Ecto neural progenitor cell (in vitro differentiated cells): ENCODE measurements around the gene C12orf57.

Source experiments
- DNase-seq: peaks from one replicate; pipeline ENCODE4 v3.0.0-alpha.2; 2018; ENCODE audit warnings: low spot score

C12orf57 gene

GRCh38 chr12:6965026-6965661, 21.3 kb downstream of the C12orf57 start:
- DNase-seq = peak; percentile 93

DNA sequence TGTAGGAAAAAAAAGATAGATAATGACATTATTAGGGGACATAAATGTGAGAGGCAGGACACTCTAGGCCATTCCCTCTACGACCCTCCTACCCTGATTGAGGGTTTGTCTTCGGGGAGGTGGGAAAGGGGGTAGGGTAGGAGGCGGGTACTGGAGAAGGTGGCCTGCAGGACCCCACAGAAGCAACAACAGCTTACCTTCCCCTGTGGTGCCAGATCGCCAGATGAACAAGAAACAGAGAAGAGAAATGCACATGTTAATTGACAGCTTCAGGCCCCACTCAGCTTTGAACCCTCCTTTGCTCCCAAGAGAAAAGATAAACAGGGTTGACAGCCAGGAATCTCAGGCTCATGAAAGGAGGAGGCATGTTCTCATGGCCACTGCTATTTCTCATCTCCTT, 21.9 kb downstream of the C12orf57 start:
- peak; percentile 32 for DNase-seq

DNA sequence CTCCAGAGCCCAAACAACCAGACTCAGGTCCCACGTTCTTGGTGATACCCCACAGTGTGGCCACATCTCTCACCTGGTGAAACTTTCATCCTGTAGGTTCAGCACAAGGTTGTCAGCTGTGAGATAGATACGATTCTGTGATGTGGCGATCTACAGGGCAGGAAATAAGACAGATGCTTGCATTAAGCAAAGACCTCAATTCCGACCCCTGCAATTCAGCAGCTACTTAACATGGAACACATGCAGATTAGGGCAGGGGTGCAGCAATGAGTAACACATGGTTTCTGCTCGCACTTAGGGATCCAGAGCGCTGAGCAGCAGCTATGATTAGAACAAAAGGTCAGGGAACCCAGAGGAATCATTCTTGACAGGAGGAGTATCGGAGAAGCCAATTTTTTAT, 22.5 kb downstream of the C12orf57 start:
- DNase-seq = peak; percentile 36

- DNase-seq = peak; percentile 41
Measured at GRCh38 chr12:6967651-6968100, 23.9 kb downstream of the C12orf57 start.

DNA sequence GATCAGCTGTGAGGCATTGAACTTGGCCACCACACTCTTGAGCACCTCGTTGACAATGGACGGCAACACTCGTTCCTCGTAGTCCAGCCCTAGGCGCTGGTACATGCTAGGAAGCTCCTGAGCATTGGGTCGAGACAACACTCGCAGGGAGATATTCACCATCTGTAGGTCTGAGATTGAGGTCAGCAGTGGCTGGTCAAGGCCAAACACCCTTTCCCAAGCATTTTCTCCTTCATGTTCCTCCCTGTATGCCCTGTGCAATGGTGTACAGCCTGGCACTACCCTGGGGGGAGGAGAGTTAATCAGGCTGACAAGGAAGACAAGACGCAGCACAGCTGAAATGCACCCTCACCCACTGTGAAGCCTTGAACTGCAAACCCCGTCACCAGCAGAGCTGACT, 24.6 kb downstream of the C12orf57 start:
- peak; percentile 42 for DNase-seq

DNA sequence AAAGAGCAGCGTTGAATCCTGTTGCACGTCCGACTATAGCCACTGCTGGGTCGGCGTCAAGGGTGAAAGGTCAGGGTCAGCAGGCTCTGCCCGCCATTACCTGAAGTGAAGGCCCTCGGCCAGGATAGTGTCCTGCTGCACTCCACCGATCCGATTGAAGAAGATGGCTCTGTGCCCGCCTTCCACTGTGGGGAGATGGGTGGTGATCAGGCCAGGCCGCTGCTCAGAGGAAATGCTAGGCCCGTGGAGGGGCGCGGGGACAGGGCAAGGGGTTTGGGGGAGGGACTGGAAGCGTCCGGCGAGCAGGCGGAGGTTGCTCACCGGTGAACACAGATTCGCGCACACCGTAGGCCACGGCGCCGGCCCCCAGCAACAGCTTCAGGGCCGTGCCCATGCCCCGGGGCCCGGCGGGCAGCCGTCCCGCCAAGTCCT, 26.3 kb downstream of the C12orf57 start:
- no peak for DNase-seq

DNA sequence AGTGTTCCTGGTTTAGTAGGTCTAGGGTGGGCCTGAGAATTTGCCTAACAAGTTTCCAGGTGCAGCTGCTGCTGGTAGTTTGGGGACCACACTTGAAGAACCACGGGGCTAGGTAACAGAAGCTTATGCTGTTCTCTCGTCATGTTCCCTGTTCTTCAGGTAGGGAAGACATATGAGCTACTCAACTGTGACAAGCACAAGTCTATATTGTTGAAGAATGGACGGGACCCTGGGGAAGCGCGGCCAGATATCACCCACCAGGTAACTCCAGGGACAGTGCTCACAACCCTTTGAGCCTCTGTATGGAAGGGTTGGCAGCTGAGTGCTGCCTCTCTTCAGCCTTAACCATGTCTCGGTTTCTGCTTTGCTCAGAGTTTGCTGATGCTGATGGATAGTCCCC, 30.4 kb downstream of the C12orf57 start:
- peak; percentile 36 for DNase-seq

DNA sequence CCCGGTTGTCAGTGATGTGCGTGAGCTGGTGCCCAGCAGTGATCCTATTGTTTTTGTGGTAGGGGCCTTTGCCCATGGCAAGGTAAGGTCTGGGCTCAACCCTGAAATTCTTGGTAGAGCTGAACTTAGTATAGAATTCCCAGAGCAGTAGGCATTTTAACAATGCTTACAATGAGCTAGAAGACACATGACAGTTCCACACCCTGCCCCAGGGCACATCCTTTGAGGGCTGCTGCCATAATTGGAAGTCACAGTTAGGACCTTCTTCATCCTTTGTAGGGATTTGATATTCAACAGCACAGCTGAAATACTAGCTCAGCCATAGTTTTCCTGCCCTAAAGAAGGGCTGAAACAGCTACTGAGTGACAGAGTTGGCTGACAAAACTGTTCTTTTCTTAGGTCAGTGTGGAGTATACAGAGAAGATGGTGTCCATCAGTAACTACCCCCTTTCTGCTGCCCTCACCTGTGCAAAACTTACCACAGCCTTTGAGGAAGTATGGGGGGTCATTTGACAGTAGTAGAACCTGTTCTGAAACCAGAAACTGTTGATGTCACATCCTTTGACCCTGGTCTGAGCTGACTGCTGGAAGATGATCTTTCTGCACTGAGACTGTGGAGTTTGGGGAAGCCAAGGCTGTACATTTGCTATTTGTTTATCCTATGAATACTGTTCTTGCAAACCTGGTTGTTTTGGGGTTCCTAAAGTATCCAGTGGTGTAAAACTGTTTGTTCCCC, 31.6 kb downstream of the C12orf57 start:
- DNase-seq = no peak

GRCh38 chr12:6977653-6978052, 33.8 kb downstream of the C12orf57 start:
- no peak for DNase-seq

DNA sequence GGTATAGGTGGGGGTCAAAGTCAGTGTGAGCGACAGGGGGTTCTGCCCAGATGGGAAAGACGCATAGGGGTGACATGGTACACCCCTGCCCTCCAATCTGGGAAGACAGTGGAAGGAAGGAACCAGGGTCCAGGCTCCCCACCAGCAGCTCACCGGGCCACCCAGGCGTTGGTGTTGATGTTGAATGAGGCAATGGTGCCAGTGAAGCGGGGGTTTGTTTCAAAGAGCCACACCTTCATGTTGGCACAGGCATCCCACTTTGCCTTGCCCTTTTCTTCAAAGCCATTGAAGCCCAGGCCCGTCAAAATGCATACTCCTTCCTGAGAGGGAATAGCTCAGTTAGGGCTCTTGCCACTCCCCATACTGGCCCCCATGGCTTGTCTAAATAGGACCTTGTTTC, 34.4 kb downstream of the C12orf57 start:
- DNase-seq = no peak

DNA sequence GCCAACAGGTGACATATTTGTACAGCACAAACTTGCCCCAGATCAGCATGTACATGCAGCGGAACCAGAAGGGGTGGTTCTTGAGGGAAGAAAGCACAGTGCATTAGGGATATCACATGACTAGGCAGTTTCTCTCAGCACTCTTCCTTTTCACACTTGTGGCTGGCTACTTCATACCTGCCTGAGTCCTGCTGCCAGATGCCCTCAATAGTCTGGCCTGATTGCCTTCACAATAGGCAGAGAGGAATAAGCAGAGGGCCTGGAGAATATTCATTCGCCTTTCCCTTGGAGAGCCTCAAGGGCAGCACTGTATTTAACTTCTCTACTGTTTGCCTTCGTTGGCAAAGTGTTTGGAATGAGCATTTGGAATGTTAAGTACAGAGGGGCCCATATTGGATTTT, 34.8 kb downstream of the C12orf57 start:
- no peak for DNase-seq

DNA sequence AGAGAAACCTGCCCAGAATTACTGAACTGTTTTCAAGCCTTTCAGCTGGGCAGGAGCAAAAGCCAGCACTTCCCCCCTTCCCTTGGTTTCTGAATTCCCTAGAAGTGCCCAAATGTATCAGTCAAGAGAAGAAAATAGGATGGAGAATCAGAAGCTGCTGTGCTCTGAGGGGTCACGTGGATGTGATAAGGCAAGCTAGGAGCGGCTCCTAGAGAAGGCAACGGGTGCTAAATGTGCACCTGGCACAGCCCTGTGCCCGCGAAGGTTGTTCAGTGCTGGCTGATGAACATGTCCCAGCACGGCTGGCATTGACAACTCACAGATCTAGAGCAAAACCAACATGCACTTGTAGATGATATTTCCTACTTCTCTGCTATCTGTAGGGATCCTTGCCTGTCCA, 35.2 kb downstream of the C12orf57 start:
- DNase-seq = no peak

DNA sequence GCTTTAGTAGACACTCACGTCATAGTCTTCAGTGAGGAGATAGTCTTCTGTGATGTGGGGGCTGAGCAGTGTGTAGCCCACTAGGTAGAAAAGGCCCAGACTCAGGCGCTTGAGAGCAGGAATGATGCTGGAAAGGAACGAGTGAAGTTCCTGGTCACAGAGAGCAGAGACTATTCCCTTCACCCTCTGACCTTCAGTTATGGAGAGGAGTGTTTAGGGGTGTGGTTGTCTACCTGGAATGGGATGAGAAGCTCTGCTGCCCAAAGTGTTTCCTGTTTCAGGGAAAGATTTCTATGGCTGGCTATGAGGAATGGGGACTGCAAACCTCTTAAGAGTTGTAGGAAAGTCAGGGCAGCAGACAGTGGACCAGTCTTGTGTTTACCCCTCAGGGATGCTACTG, 35.6 kb downstream of the C12orf57 start:
- no peak for DNase-seq

GRCh38 chr12:6980075-6980474, 36.3 kb downstream of the C12orf57 start:
- DNase-seq = no peak

GRCh38 chr12:6980740-6981139, 36.9 kb downstream of the C12orf57 start:
- no peak for DNase-seq

- DNase-seq = no peak
Measured at GRCh38 chr12:6981152-6982052, 37.6 kb downstream of the C12orf57 start.

GRCh38 chr12:6982532-6982931, 38.7 kb downstream of the C12orf57 start:
- DNase-seq = no peak

DNA sequence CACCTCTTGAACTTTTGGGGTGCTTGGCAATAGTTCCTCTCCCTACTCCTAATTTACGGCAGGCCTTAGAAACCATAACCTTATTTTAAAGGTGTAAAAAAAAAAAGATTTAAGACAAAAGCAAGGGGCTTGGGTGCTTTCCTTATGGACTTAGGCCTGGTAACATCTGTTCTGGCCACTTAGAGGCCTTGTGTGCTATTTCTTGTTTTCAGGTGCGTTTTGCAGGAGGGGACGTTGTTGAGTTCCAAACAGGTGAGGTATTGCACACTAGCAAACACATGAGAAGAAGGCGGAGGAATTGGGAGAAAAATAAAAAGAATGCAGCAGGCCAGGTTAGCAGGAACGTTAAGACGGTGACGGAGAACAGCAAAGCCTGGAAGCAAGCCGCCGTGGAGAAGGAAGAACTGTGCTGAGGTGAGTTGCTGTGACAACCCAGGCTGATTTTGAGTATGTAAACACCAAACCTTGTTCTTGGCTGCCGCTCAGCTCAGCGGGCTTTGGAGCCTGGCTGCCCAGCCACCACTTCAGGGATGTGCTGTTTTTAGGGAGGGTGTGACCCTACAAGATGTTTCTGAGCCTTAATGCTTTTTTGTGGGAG, 44.2 kb downstream of the C12orf57 start:
- DNase-seq = no peak
